ENCODE measurements around the gene PLCD3. TPM values are rescaled to one million over a fixed set of nuclear protein-coding genes. Genes with fewer than 3 reads are reported as not detected.
A peak's percentile ranks its signal among the peaks of the same experiment; 100 is the strongest.

The PLCD3 gene
- total and polyA plus RNA-seq, 2 of the 13 experiments (the other 11 are each of a cell fraction or from before 2014, with no cell fraction given), result 11.3 to 39.1 TPM

- peak; percentile 96 for TF ChIP-seq ZNF619 (CRISPR knock-in tag; IDR thresholded peaks at IDR 0.05)
- TF ChIP-seq ZNF678 (CRISPR knock-in tag; IDR thresholded peaks at IDR 0.05), result 0 out of 2 replicates have a peak, but pooled peaks have one; percentile 35
- peak; percentile 72; the same call in 1 of the 2 replicates for TF ChIP-seq ZC3H4 (CRISPR knock-in tag; IDR thresholded peaks at IDR 0.05; ENCODE audit: borderline replicate concordance)
- peak; percentile 90 for TF ChIP-seq ELF1 (CRISPR knock-in tag; IDR thresholded peaks at IDR 0.05)
- no peak for TF ChIP-seq JUNB (CRISPR knock-in tag; IDR thresholded peaks at IDR 0.05; ENCODE audit: borderline replicate concordance)
- TF ChIP-seq SNRNP70 (IDR thresholded peaks at IDR 0.05; ENCODE audit: low read depth, low read length), result no peak
- no peak for TF ChIP-seq HHEX (CRISPR knock-in tag; IDR thresholded peaks at IDR 0.05)
- no peak for TF ChIP-seq ZNF484 (CRISPR knock-in tag; IDR thresholded peaks at IDR 0.05; ENCODE audit: borderline replicate concordance, low read depth)
- TF ChIP-seq TOE1 (CRISPR knock-in tag; IDR thresholded peaks at IDR 0.05), result no peak
- peak; percentile 54; the same call in 1 of the 2 replicates for TF ChIP-seq GATAD1 (CRISPR knock-in tag; IDR thresholded peaks at IDR 0.05)
- TF ChIP-seq ZNF331 (CRISPR knock-in tag; IDR thresholded peaks at IDR 0.05), result peak; percentile 82
- TF ChIP-seq ZNF367 (CRISPR knock-in tag; IDR thresholded peaks at IDR 0.05; ENCODE audit: borderline replicate concordance), result peak; percentile 74; the same call in 1 of the 2 replicates
- peak; percentile 88; the same call in 1 of the 2 replicates for TF ChIP-seq ZNF670 (CRISPR knock-in tag; IDR thresholded peaks at IDR 0.05; ENCODE audit: borderline replicate concordance)
- peak; percentile 74 for TF ChIP-seq SNAPC5 (CRISPR knock-in tag; IDR thresholded peaks at IDR 0.05; ENCODE audit: borderline replicate concordance)
- TF ChIP-seq ZFYVE20 (CRISPR knock-in tag; IDR thresholded peaks at IDR 0.05; ENCODE audit: borderline replicate concordance, low read depth), result no peak; the same call in 1 of the 2 replicates
- peak; percentile 92 for TF ChIP-seq HNF1B (CRISPR knock-in tag; IDR thresholded peaks at IDR 0.05)
- TF ChIP-seq KDM6A (CRISPR knock-in tag; IDR thresholded peaks at IDR 0.05; ENCODE audit: low read depth), result no peak
- no peak for TF ChIP-seq MLLT10 (CRISPR knock-in tag; IDR thresholded peaks at IDR 0.05)
- TF ChIP-seq MYC (CRISPR knock-in tag; IDR thresholded peaks at IDR 0.05; ENCODE audit: borderline replicate concordance), result peak; percentile 45; the same call in 1 of the 2 replicates
- TF ChIP-seq ZNF773 (CRISPR knock-in tag; IDR thresholded peaks at IDR 0.05; ENCODE audit: borderline replicate concordance), result 0 out of 2 replicates have a peak, but pooled peaks have one; percentile 65
- no peak for TF ChIP-seq ZNF180 (CRISPR knock-in tag; IDR thresholded peaks at IDR 0.05; ENCODE audit: borderline replicate concordance, low read depth)
- TF ChIP-seq ZNF597 (CRISPR knock-in tag; IDR thresholded peaks at IDR 0.05), result no peak
- TF ChIP-seq RFX3 (CRISPR knock-in tag; IDR thresholded peaks at IDR 0.05), result no peak
- TF ChIP-seq MLXIP (CRISPR knock-in tag; IDR thresholded peaks at IDR 0.05; ENCODE audit: borderline replicate concordance), result no peak
- no peak for TF ChIP-seq SMARCC2 (IDR thresholded peaks at IDR 0.05)
Measured at GRCh38 chr17:45148183-45149036, 16.1 kb upstream of the PLCD3 start, which contains the start of gene HEXIM1 (continued).
